Measurements from ENCODE around the gene PRIM2.

GRCh38 chr6:57423468-57423867 lies 106.0 kb downstream of the PRIM2 start:
- TF ChIP-seq TCF12 (IDR thresholded peaks at IDR 0.05; ENCODE audit: low read depth) (no peak), USF1 (IDR thresholded peaks at IDR 0.05) (no peak)
- TF ChIP-seq, protein P1, sequence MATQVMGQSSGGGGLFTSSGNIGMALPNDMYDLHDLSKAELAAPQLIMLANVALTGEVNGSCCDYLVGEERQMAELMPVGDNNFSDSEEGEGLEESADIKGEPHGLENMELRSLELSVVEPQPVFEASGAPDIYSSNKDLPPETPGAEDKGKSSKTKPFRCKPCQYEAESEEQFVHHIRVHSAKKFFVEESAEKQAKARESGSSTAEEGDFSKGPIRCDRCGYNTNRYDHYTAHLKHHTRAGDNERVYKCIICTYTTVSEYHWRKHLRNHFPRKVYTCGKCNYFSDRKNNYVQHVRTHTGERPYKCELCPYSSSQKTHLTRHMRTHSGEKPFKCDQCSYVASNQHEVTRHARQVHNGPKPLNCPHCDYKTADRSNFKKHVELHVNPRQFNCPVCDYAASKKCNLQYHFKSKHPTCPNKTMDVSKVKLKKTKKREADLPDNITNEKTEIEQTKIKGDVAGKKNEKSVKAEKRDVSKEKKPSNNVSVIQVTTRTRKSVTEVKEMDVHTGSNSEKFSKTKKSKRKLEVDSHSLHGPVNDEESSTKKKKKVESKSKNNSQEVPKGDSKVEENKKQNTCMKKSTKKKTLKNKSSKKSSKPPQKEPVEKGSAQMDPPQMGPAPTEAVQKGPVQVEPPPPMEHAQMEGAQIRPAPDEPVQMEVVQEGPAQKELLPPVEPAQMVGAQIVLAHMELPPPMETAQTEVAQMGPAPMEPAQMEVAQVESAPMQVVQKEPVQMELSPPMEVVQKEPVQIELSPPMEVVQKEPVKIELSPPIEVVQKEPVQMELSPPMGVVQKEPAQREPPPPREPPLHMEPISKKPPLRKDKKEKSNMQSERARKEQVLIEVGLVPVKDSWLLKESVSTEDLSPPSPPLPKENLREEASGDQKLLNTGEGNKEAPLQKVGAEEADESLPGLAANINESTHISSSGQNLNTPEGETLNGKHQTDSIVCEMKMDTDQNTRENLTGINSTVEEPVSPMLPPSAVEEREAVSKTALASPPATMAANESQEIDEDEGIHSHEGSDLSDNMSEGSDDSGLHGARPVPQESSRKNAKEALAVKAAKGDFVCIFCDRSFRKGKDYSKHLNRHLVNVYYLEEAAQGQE (IDR thresholded peaks at IDR 0.05; ENCODE audit: low read depth), result no peak
